Pancreas (tissue), 10 donors: ENCODE data around the gene FNIP1. TPM values are rescaled to one million over a fixed set of nuclear protein-coding genes. Genes with fewer than 3 reads are reported as not detected.
"Not testable (repeated sequence)": the region's sequence is repeated elsewhere in the genome, so short reads cannot be mapped to it uniquely, and the experiment has no call there.

Source experiments
- ATAC-seq, 4 donors: fragments of 200-7000 bp; cut with Tn5 transposase; one replicate each; pipeline versions ENCODE4 v1.8.0 to v1.9.1; 2020; ENCODE audit warnings: mild to moderate bottlenecking in 4 of 4, moderate library complexity in 4 of 4
- DNase-seq, 6 donors: peaks; one replicate each; pipeline ENCODE4 v3.0.0-alpha.2; 2020
- FAIRE-seq: peaks from 2 replicates; lab custom pipeline; 2012; peaks lifted over from hg19 to GRCh38; lab: Jason Lieb, UNC
- H3K27ac ChIP-seq, 4 donors: fragments of 200-600 bp; sonication (generic); 1 replicate in 3 of 4; 2 replicates in 1 of 4; pipeline versions ENCODE4 v1.5.0 to v1.8.0; 2020
- H3K27me3 ChIP-seq, 4 donors: fragments of 200-600 bp; one replicate each; pipeline ENCODE4 v1.8.0; 2021
- H3K36me3 ChIP-seq, 3 donors: fragments of 200-600 bp; sonication (generic) in 1 of 3; one replicate each; pipeline versions ENCODE4 v1.5.0 to v1.8.0; 2020 to 2021
- H3K4me1 ChIP-seq, 3 donors: fragments of 200-600 bp; one replicate each; pipeline ENCODE4 v1.8.0; 2021
- H3K4me3 ChIP-seq, 4 donors: fragments of 200-600 bp; sonication (generic) in 2 of 4; one replicate each; pipeline versions ENCODE4 v1.5.0 to v1.8.0; 2020 to 2021
- H3K9me3 ChIP-seq, 4 donors: fragments of 200-600 bp; one replicate each; pipeline ENCODE4 v1.8.0; 2021
- CTCF ChIP-seq, 4 donors: fragments of 200-600 bp; sonication (generic) in 3 of 4; IDR thresholded peaks; one replicate each; pipeline versions ENCODE4 v1.5.0 to v1.8.0; 2021; ENCODE audit warnings: antibody characterized with exemption in 4 of 4
- WGBS, 2 donors: extraction: QIAGEN DNeasy Blood & Tissue Kit; methylation state at CpG; one replicate each; pipeline ENCODE4 v1.1.7; 2013; 5-methylcytosine and 5-hydroxymethylcytosine counted together
- intact Hi-C, 3 donors: fragments of 100-400 bp; cut with DNase I; formaldehyde crosslinking; loops; one replicate each; pipeline versions ENCODE4 v1.11.1 to v1.14.2; 2022
- polyA plus RNA-seq, 2 donors: library from polyadenylated mRNA; stranded (reverse); fragments of 200-250 nt; gene quantifications; one replicate each; pipeline ENCODE4 v1.2.3, GENCODE V29; 2013
- total RNA-seq, 6 donors: library from RNA; stranded (reverse); fragmentation: NEBNext Ultra II Directional in 4 of 6; extraction: Animal tissue kit (Norgen Biotek cat#: 25700) in 4 of 6; gene quantifications; one replicate each; pipeline versions ENCODE4 v1.2.1 to v1.2.4, GENCODE V29; 2021 to 2023
- donor health status: healthy with polysubstance abuse.
- donor health status: DM: no; HTN: no; CAD: no; lungs with moderate emphysema.
- donor health status: DM: no; HTN: no; CAD: no.
- donor health status: control.
- donor health status: control.
- donor health status: Bipolar disorder and iron deficiency.
- donor health status: DM: yes; HTN: yes; CAD: no.
- donor health status: DM: no; HTN: no; CAD: no.
- donor health status: DM: no; HTN: no; CAD: no.
- donor health status: DM: yes; HTN: yes; CAD: no.

The FNIP1 gene
- total RNA-seq (10 to 100 TPM; 11.1 to 20.9 (median 13.2) TPM), polyA plus RNA-seq (1 to 10 TPM; 2.7 to 4.4 TPM)

- Histone ChIP-seq H3K27me3 (no peaks in the 10 kb centered on the region), H3K36me3 (no peaks in the 10 kb centered on the region), H3K9me3 (no peaks in the 10 kb centered on the region), H3K4me3 (peak within 1 kb of the TSS; percentile 72 to 99 (median 86)), H3K27ac (peak within 1 kb of the TSS; percentile 96 to 100 (median 99)), H3K4me1 (peaks cover 0 to 17% (median 0%) of the 10 kb centered on the region in 3 donors)
- FAIRE-seq = no peak
- peak; percentile 98 to 100 (median 99) for DNase-seq
- WGBS, 2 donors = 0 to 1% methylated on average over 75 to 79 of the region's 79 CpGs
- TF ChIP-seq CTCF (IDR thresholded peaks at IDR 0.05) = no peak
- intact Hi-C loops = no loop called here
- ATAC-seq = peak; percentile 94 to 98 (median 96)
These were observed at the start of gene FNIP1 for GRCh38 chr5:131796793-131797693. FNIP1 (minus strand) TSS chr5:131797017; CDS start chr5:131796921, 96 bp downstream.

- Histone ChIP-seq H3K36me3 (no peaks in the 10 kb centered on the region), H3K27me3 (no peaks in the 10 kb centered on the region), H3K27ac (no peak overlapping the region), H3K4me1 (no peaks in the 10 kb centered on the region), H3K4me3 (no peak overlapping the region), H3K9me3 (no peaks in the 10 kb centered on the region)
- FAIRE-seq (no peak), DNase-seq (no peak), ATAC-seq (no peak)
- 48 to 49% methylated on average over 1 of the region's 1 CpG for WGBS, 2 donors
- intact Hi-C loops = no loop called here
- TF ChIP-seq CTCF (IDR thresholded peaks at IDR 0.05) = no peak
These were observed 49.7 kb upstream of the FNIP1 start for GRCh38 chr5:131846536-131846935.

- no peak for ATAC-seq
- Histone ChIP-seq H3K9me3 (no peaks in the 10 kb centered on the region), H3K4me1 (no peaks in the 10 kb centered on the region), H3K27me3 (no peaks in the 10 kb centered on the region), H3K4me3 (no peak overlapping the region), H3K27ac (no peak overlapping the region), H3K36me3 (no peaks in the 10 kb centered on the region)
- intact Hi-C loops = no loop called here
- TF ChIP-seq CTCF (IDR thresholded peaks at IDR 0.05) = no peak
- no peak for DNase-seq
- no peak for FAIRE-seq
These were observed 49.0 kb upstream of the FNIP1 start for GRCh38 chr5:131845828-131846227.

- intact Hi-C loops, H3K36me3 ChIP-seq, ATAC-seq, FAIRE-seq, H3K4me1 ChIP-seq, H3K4me3 ChIP-seq, DNase-seq, H3K27me3 ChIP-seq, H3K9me3 ChIP-seq, H3K27ac ChIP-seq: not testable (repeated sequence)
- 78 to 85% methylated on average over 1 of the region's 1 CpG for WGBS, 2 donors
These were observed 46.2 kb upstream of the FNIP1 start for GRCh38 chr5:131842971-131843370.

- H3K36me3 ChIP-seq, ATAC-seq, H3K27me3 ChIP-seq, DNase-seq, H3K27ac ChIP-seq, intact Hi-C loops, H3K9me3 ChIP-seq, H3K4me1 ChIP-seq, H3K4me3 ChIP-seq, FAIRE-seq: not testable (repeated sequence)
- 92 to 100% methylated on average over 2 of the region's 2 CpGs for WGBS, 2 donors
These were observed 35.9 kb upstream of the FNIP1 start for GRCh38 chr5:131832702-131833101.
